ENCODE results near the gene FXYD1. TPM values are rescaled to one million over a fixed set of nuclear protein-coding genes. Genes with fewer than 3 reads are reported as not detected.

The FXYD1 gene
- total and polyA plus RNA-seq, 2 donors (not counting 3 experiments of a cell fraction or from before 2014, with no cell fraction given): not detected

- ChIA-PET POLR2A (no interaction called here), CTCF (interaction anchor here (1.0 to 2.1 kb wide), 3 partner anchors 11 to 28 kb away, joined by 3 to 7 read pairs (median 3); partner anchors contain the start of gene FXYD5)
- no TSS peak for BruUV-seq (replicated peaks)
- Histone ChIP-seq H3K4me1 (ENCODE audit: control insufficient read depth, extremely low read depth, insufficient read depth, low read length) (no peaks in the 10 kb centered on the region), H4K20me1 (replicated peaks; ENCODE audit: control insufficient read depth, extremely low read depth, insufficient read depth, low read length) (no peaks in the 10 kb centered on the region), H3K36me3 (ENCODE audit: control insufficient read depth in 2 of 2, extremely low read depth in 1 of 2, insufficient read depth in 2 of 2, low read length in 2 of 2) (peaks cover 10 to 19% of the 10 kb centered on the region in 2 experiments), H3K9me1 (replicated peaks; ENCODE audit: control insufficient read depth, extremely low read depth, insufficient read depth, low read length) (no peaks in the 10 kb centered on the region), H3K79me2 (ENCODE audit: control insufficient read depth, insufficient read depth, low read length) (no peaks in the 10 kb centered on the region), H3K27me3 (ENCODE audit: control insufficient read depth in 2 of 2, insufficient read depth in 2 of 2, low read length in 2 of 2) (no peaks in the 10 kb centered on the region), H3K4me2 (ENCODE audit: insufficient read depth, low read length) (no peak overlapping the region), H2AFZ (ENCODE audit: low read depth, low read length) (no peak overlapping the region), H3K4me3 (replicated peaks in 1 of 3; ENCODE audit: insufficient read depth in 1 of 3, low read depth in 1 of 3, low read length in 3 of 3) (no peak overlapping the region), H3K9ac (replicated peaks; ENCODE audit: extremely low read depth, insufficient read depth, low read length) (no peak overlapping the region), H3K9me3 (replicated peaks; ENCODE audit: control insufficient read depth, insufficient read depth, low read length) (no peaks in the 10 kb centered on the region), H3K27ac (ENCODE audit: insufficient read depth, low read depth, low read length) (no peak overlapping the region)
- dilution Hi-C loops (cut with MboI; ENCODE audit: extremely low pct_ligation_motif_present, low sequenced_read_pairs) (no loop called here), intact Hi-C loops (cut with micrococcal nuclease) (no loop called here)
- TF ChIP-seq MYC (IDR thresholded peaks at IDR 0.05; ENCODE audit: low read depth, low read length): no peak
- TF ChIP-seq EZH2 (IDR thresholded peaks at IDR 0.05; ENCODE audit: borderline replicate concordance, low read depth, low read length, severe bottlenecking): no peak
- no peak for TF ChIP-seq FOS (IDR thresholded peaks at IDR 0.05; ENCODE audit: borderline replicate concordance, insufficient read depth, low read length)
- TF ChIP-seq, protein P1, sequence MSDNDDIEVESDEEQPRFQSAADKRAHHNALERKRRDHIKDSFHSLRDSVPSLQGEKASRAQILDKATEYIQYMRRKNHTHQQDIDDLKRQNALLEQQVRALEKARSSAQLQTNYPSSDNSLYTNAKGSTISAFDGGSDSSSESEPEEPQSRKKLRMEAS (IDR thresholded peaks at IDR 0.05; ENCODE audit: insufficient read depth, insufficient read length): no peak
- no peak for TF ChIP-seq POLR2A (IDR thresholded peaks at IDR 0.05; ENCODE audit: low read depth, low read length)
- no peak for TF ChIP-seq JUN (IDR thresholded peaks at IDR 0.05; ENCODE audit: borderline replicate concordance, insufficient read depth, insufficient read length, low read depth)
- TF ChIP-seq POLR2AphosphoS5 (IDR thresholded peaks at IDR 0.05; ENCODE audit: insufficient read depth, low read depth, low read length): no peak
- no peak for TF ChIP-seq CTCF (IDR thresholded peaks at IDR 0.05; ENCODE audit: extremely low read depth in 1 of 2, insufficient read depth in 1 of 2, low read depth in 1 of 2, low read length in 2 of 2)
- no peak for TF ChIP-seq GATA2 (IDR thresholded peaks at IDR 0.05; ENCODE audit: insufficient read depth, insufficient read length, low read depth, low read length)
- DNase-seq (ENCODE audit: low read depth, low spot score) (no peak), FAIRE-seq (no peak)
Observed at GRCh38 chr19:35169221-35169995, 30.8 kb downstream of the FXYD1 start.
